A549 (cell line): ENCODE results near the gene HAUS5. TPM values are rescaled to one million over a fixed set of nuclear protein-coding genes. Genes with fewer than 3 reads are reported as not detected.

ENCODE experiments used
- ATAC-seq, 2 experiments: fragments of 200-7000 bp in 1 of 2; fragments of >200 bp in 1 of 2; cut with Nextera tagmentation in 1 of 2; cut with Tn5 transposase in 1 of 2; 3 replicates each; pipeline versions ENCODE4 v1.8.0 to v1.9.1; 2018 to 2020; ENCODE audit warnings: mild to moderate bottlenecking in 1 of 2, moderate library complexity in 1 of 2
- CTCF ChIA-PET: fragments of 300-600 bp; sonication (Branson Sonifier 250); formaldehyde crosslinking; extraction: SDS; loops from one replicate; lab custom pipeline; 2021; ENCODE audit warnings: antibody characterized with exemption, inconsistent platforms; lab: Yijun Ruan, JAX
- POLR2A ChIA-PET: fragments of 350-600 bp; formaldehyde crosslinking; extraction: SDS; loops from one replicate; lab custom pipeline; 2021; ENCODE audit warnings: antibody characterized with exemption, inconsistent platforms; lab: Yijun Ruan, JAX
- DNase-seq, 2 experiments: peaks; one replicate each; pipeline versions ENCODE4 v3.0.0 to v3.0.0-alpha.2; 2011 to 2016; ENCODE audit warnings: low read depth in 1 of 2, low spot score in 1 of 2
- FAIRE-seq: peaks from 2 replicates; lab custom pipeline; 2011; peaks lifted over from hg19 to GRCh38; lab: Jason Lieb, UNC
- H3K27ac ChIP-seq, 2 experiments: fragments of >200 bp; sonication (Bioruptor Twin); formaldehyde crosslinking; 3 replicates each; pipeline ENCODE4 v1.5.1; 2016 to 2017
- H3K4me1 ChIP-seq: fragments of >200 bp; sonication (Bioruptor Twin); formaldehyde crosslinking; 3 replicates; pipeline ENCODE4 v1.6.1; 2016
- H3K4me2 ChIP-seq: fragments of >200 bp; sonication (Bioruptor Twin); formaldehyde crosslinking; 3 replicates; pipeline ENCODE4 v1.6.1; 2016
- H3K4me3 ChIP-seq: fragments of >200 bp; sonication (Bioruptor Twin); formaldehyde crosslinking; 3 replicates; pipeline ENCODE4 v1.5.1; 2016
- H3K9me3 ChIP-seq: fragments of >200 bp; sonication (Bioruptor Twin); formaldehyde crosslinking; 3 replicates; pipeline ENCODE4 v1.6.1; 2016
- CBX8 ChIP-seq: fragments of 200-600 bp; sonication (generic); IDR thresholded peaks from 2 replicates; pipeline ENCODE4 v1.6.1; 2016
- CHD4 ChIP-seq: fragments of 200-600 bp; sonication (generic); IDR thresholded peaks from 2 replicates; pipeline ENCODE4 v1.6.1; 2016; ENCODE audit warnings: antibody characterized with exemption, mild to moderate bottlenecking, borderline replicate concordance
- FOSL2 ChIP-seq, 2 experiments: fragments of 450-650 bp in 1 of 2; fragments of >200 bp in 1 of 2; sonication (Bioruptor Twin) in 1 of 2; formaldehyde crosslinking; IDR thresholded peaks; 2 replicates each; pipeline versions ENCODE4 v1.5.0 to v1.6.1; 2016 to 2020; ENCODE audit warnings: mild to moderate bottlenecking in 1 of 2, moderate library complexity in 1 of 2
- FOXS1 ChIP-seq: fragments of 250-450 bp; sonication (Bioruptor Pico); IDR thresholded peaks from 2 replicates; pipeline ENCODE4 v1.5.0; 2020; ENCODE audit warnings: mild to moderate bottlenecking, moderate library complexity
- HOXA7 ChIP-seq: fragments of 250-450 bp; sonication (Bioruptor Pico); IDR thresholded peaks from 2 replicates; pipeline ENCODE4 v1.5.0; 2020; ENCODE audit warnings: mild to moderate bottlenecking, moderate library complexity
- HOXB13 ChIP-seq: fragments of 250-450 bp; sonication (Bioruptor Pico); IDR thresholded peaks from 2 replicates; pipeline ENCODE4 v1.5.0; 2020; ENCODE audit warnings: low read depth, mild to moderate bottlenecking, moderate library complexity
- JUN ChIP-seq, 2 experiments: fragments of >200 bp; sonication (Bioruptor Twin); formaldehyde crosslinking; IDR thresholded peaks; 2 replicates in 1 of 2; 3 replicates in 1 of 2; pipeline ENCODE4 v1.6.1; 2016 to 2017
- KDM1A ChIP-seq: fragments of 200-600 bp; sonication (generic); IDR thresholded peaks from 2 replicates; pipeline ENCODE4 v1.6.1; 2016; ENCODE audit warnings: low read depth, mild to moderate bottlenecking
- MAFK ChIP-seq: fragments of 450-650 bp; IDR thresholded peaks from 2 replicates; pipeline ENCODE4 v1.6.1; 2014; ENCODE audit not compliant: partially characterized antibody
- MAZ ChIP-seq: fragments of 150-350 bp; IDR thresholded peaks from 2 replicates; pipeline ENCODE4 v1.6.1; 2014; ENCODE audit warnings: antibody characterized with exemption, low read depth, low read length, borderline replicate concordance
- NFE2L2 ChIP-seq: fragments of 150-350 bp; conservative IDR thresholded peaks from 2 replicates; pipeline ENCODE4 v1.6.1; 2014; ENCODE audit warnings: low read length
- NR3C1 ChIP-seq: fragments of >200 bp; sonication (Bioruptor Twin); formaldehyde crosslinking; IDR thresholded peaks from 3 replicates; pipeline ENCODE4 v1.6.1; 2017
- POLR2A ChIP-seq: IDR thresholded peaks from 2 replicates; pipeline ENCODE4 v1.6.1; 2012; ENCODE audit warnings: mild to moderate bottlenecking, low read length
- RCOR1 ChIP-seq: fragments of 150-350 bp; IDR thresholded peaks from 2 replicates; pipeline ENCODE4 v1.6.1; 2014; ENCODE audit warnings: antibody characterized with exemption, low read length, low read depth
- RFX5 ChIP-seq: fragments of 450-650 bp; IDR thresholded peaks from 2 replicates; pipeline ENCODE4 v1.7.1; 2014; ENCODE audit warnings: antibody characterized with exemption, mild to moderate bottlenecking, moderate library complexity
- SREBF2 ChIP-seq: fragments of 450-650 bp; IDR thresholded peaks from 2 replicates; pipeline ENCODE4 v1.6.1; 2014; ENCODE audit warnings: mild to moderate bottlenecking, moderate library complexity
- TFCP2L1 ChIP-seq: fragments of 250-450 bp; sonication (Bioruptor Pico); IDR thresholded peaks from 2 replicates; pipeline ENCODE4 v1.5.0; 2021; ENCODE audit warnings: mild to moderate bottlenecking
- ZC3H11A ChIP-seq: fragments of 450-650 bp; IDR thresholded peaks from 2 replicates; pipeline ENCODE4 v1.6.1; 2014; ENCODE audit warnings: antibody characterized with exemption, mild to moderate bottlenecking
- ZNF302 ChIP-seq: fragments of 250-450 bp; sonication (Bioruptor Pico); IDR thresholded peaks from 2 replicates; pipeline ENCODE4 v1.9.0; 2021; ENCODE audit warnings: inconsistent platforms, mild to moderate bottlenecking, moderate library complexity
- ZSCAN20 ChIP-seq: fragments of 250-450 bp; sonication (Bioruptor Pico); IDR thresholded peaks from 2 replicates; pipeline ENCODE4 v1.8.0; 2022; ENCODE audit warnings: mild to moderate bottlenecking, moderate library complexity
- WGBS: methylation state at CpG from one replicate; pipeline ENCODE4 v1.1.6; 2017; ENCODE audit errors: missing lambda C conversion rate; 5-methylcytosine and 5-hydroxymethylcytosine counted together
- polyA plus RNA-seq, 4 experiments: library from polyadenylated mRNA; depleted of rRNA in 3 of 4; stranded (reverse); fragments of >200 nt; fragmentation: RNase III in 1 of 4; extraction: RNeasy Plus Mini Kit Qiagen cat#74134 plus additional on column Dnase treatment in 1 of 4; gene quantifications; 2 replicates in 3 of 4; 3 replicates in 1 of 4; pipeline ENCODE4 v1.2.3, GENCODE V29; 2011 to 2017
- TF ChIP-seq, protein P1 (sequence below): IDR thresholded peaks from 2 replicates; pipeline ENCODE4 v1.6.1; 2012; ENCODE audit warnings: low read depth, borderline replicate concordance
- TF ChIP-seq, protein P2 (sequence below): fragments of 250-450 bp; sonication (Bioruptor Pico); IDR thresholded peaks from 2 replicates; pipeline ENCODE4 v1.5.0; 2020; ENCODE audit warnings: low read depth, mild to moderate bottlenecking, moderate library complexity
- TF ChIP-seq, protein P3 (sequence below): fragments of 150-350 bp; IDR thresholded peaks from 2 replicates; pipeline ENCODE4 v1.6.1; 2014; ENCODE audit warnings: low read depth, mild to moderate bottlenecking, low read length

Gene HAUS5
- polyA plus RNA-seq, 2 of the 4 experiments (the other 2 are of a cell fraction), result 7.3 to 16.1 TPM

DNA sequence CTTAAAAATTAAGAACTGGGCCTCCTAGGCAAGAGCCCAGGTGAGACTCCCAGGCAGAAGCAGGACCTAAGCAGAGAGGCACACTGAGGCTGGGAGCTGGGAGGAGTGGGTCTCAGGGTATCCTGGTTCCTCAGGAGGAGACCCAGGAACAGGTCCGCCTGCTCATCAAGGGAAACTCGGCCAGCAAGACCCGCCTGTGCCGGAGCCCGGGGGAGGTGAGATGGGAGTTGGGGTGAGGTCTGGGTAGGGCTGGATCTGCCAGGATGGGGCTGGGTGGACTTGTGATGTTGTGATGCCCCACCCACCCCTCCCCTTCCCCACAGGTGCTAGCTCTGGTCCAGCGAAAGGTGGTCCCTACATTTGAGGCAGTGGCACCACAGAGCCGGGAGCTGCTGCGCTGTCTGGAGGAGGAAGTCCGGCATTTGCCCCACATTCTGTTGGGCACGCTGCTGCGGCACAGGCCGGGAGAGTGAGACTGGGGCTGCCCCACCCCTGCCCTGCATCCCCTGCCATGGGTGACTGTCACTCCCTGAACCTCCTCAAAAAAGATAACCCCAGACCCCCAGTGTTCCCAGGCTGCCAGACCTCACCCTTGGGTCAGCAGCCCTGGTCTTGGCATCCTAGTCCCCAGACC lies 6.9 kb downstream of the HAUS5 start:
- 97% methylated on average over 12 of the region's 12 CpGs for WGBS

DNA sequence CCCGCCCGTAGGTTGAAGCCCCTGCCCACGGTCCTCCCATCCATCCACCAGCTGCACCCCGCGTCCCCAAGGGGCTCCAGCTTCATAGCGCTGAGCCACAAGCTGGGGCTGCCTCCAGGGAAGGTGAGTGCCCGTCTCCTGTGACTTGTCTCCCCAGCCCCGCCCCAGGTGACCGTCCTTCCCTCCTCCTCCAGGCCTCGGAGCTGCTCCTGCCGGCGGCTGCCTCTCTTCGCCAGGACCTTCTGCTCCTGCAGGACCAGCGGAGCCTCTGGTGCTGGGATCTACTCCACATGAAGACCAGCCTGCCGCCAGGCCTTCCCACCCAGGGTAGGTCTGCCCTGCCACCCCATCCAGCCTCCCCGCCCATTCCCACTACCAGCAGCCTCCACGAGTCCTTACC lies 7.5 kb downstream of the HAUS5 start:
- FAIRE-seq (no peak), DNase-seq (no peak), ATAC-seq (no peak)
- no peak for TF ChIP-seq TFCP2L1 (CRISPR knock-in tag)
- TF ChIP-seq, protein P1, sequence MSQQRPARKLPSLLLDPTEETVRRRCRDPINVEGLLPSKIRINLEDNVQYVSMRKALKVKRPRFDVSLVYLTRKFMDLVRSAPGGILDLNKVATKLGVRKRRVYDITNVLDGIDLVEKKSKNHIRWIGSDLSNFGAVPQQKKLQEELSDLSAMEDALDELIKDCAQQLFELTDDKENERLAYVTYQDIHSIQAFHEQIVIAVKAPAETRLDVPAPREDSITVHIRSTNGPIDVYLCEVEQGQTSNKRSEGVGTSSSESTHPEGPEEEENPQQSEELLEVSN, result no peak
- no peak for TF ChIP-seq NR3C1
- no peak for TF ChIP-seq MAFK
- TF ChIP-seq, protein P2, sequence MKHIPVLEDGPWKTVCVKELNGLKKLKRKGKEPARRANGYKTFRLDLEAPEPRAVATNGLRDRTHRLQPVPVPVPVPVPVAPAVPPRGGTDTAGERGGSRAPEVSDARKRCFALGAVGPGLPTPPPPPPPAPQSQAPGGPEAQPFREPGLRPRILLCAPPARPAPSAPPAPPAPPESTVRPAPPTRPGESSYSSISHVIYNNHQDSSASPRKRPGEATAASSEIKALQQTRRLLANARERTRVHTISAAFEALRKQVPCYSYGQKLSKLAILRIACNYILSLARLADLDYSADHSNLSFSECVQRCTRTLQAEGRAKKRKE, result no peak
- no peak for TF ChIP-seq FOXS1 (CRISPR knock-in tag)
- no peak for TF ChIP-seq ZNF302
- TF ChIP-seq ZC3H11A, result no peak
- no peak for TF ChIP-seq RCOR1
- no peak for TF ChIP-seq CHD4
- no peak for TF ChIP-seq KDM1A
- no peak for TF ChIP-seq RFX5
- no peak for TF ChIP-seq POLR2A
- TF ChIP-seq FOSL2 (IDR thresholded peaks at IDR 0.05), result no peak
- no peak for TF ChIP-seq FOSL2 (CRISPR knock-in tag; IDR thresholded peaks at IDR 0.05)
- no peak for TF ChIP-seq JUN (IDR thresholded peaks at IDR 0.05)
- H3K9me3 ChIP-seq, result no peaks in the 10 kb centered on the region
- H3K27ac ChIP-seq, result no peak overlapping the region
- WGBS, result 89% methylated on average over 15 of the region's 17 CpGs
- no peak overlapping the region for H3K4me2 ChIP-seq
- no peaks in the 10 kb centered on the region for H3K4me1 ChIP-seq
- H3K4me3 ChIP-seq, result no peak overlapping the region
- CTCF ChIA-PET, result interaction anchor here (1.0 to 2.2 kb wide), 8 partner anchors 12 to 267 kb away, joined by 3 to 14 read pairs (median 4); no protein-coding TSS in a partner anchor
- POLR2A ChIA-PET, result no interaction called here

More for the DNA sequence above, 6.9 kb downstream of the HAUS5 start:
- TF ChIP-seq, protein P3, sequence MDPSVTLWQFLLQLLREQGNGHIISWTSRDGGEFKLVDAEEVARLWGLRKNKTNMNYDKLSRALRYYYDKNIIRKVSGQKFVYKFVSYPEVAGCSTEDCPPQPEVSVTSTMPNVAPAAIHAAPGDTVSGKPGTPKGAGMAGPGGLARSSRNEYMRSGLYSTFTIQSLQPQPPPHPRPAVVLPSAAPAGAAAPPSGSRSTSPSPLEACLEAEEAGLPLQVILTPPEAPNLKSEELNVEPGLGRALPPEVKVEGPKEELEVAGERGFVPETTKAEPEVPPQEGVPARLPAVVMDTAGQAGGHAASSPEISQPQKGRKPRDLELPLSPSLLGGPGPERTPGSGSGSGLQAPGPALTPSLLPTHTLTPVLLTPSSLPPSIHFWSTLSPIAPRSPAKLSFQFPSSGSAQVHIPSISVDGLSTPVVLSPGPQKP, result no peak
- TF ChIP-seq NFE2L2, result no peak
- no peak for ATAC-seq
- Histone ChIP-seq H3K27ac (no peak overlapping the region), H3K4me1 (no peaks in the 10 kb centered on the region), H3K9me3 (no peaks in the 10 kb centered on the region), H3K4me2 (no peak overlapping the region), H3K4me3 (no peak overlapping the region)
- POLR2A ChIA-PET, result no interaction called here
- CTCF ChIA-PET, result interaction anchor here (0.7 to 2.2 kb wide), 11 partner anchors 11 to 281 kb away, joined by 3 to 14 read pairs (median 3); no protein-coding TSS in a partner anchor
- FAIRE-seq, result no peak
- no peak for DNase-seq

GRCh38 chr19:35621708-35622107 lies 9.2 kb downstream of the HAUS5 start:
- FAIRE-seq (no peak), DNase-seq (no peak), ATAC-seq (no peak)
- Histone ChIP-seq H3K4me2 (no peak overlapping the region), H3K27ac (no peak overlapping the region), H3K9me3 (no peaks in the 10 kb centered on the region), H3K4me3 (no peak overlapping the region), H3K4me1 (no peaks in the 10 kb centered on the region)
- TF ChIP-seq CBX8 (no peak), MAZ (no peak), SREBF2 (no peak), FOXS1 (CRISPR knock-in tag) (no peak), HOXB13 (CRISPR knock-in tag) (no peak), ZSCAN20 (no peak), HOXA7 (no peak), NFE2L2 (no peak)
- TF ChIP-seq, protein P3, result no peak
- POLR2A ChIA-PET, result interaction anchor here (0.5 to 1.1 kb wide), 2 partner anchors 9 to 54 kb away, joined by 3 to 9 read pairs; partner anchors contain the start of gene HAUS5
- CTCF ChIA-PET, result interaction anchor here (3.5 to 4.0 kb wide), 2 partner anchors 8 to 73 kb away, joined by 20 to 24 read pairs; partner anchors contain the start of gene HAUS5
- 88% methylated on average over 9 of the region's 9 CpGs for WGBS
